Mammary epithelial cell (primary cell): ENCODE results near the gene AQP12A.
"Not testable (repeated sequence)": the region's sequence is repeated elsewhere in the genome, so short reads cannot be mapped to it uniquely, and the experiment has no call there.

Experiments used
- EZH2 ChIP-seq: IDR thresholded peaks from 2 replicates; pipeline ENCODE4 v1.6.1; 2012; ENCODE audit warnings: low read length, inconsistent platforms, borderline replicate concordance
- TF ChIP-seq, protein P1 (sequence below), 2 donors: IDR thresholded peaks in 1 of 2; conservative IDR thresholded peaks in 1 of 2; 2 replicates each; pipeline ENCODE4 v1.5.1; 2011 to 2012; ENCODE audit warnings: inconsistent platforms in 2 of 2, low read length in 2 of 2, mild to moderate bottlenecking in 2 of 2, control low read depth in 1 of 2, low read depth in 1 of 2; ENCODE audit not compliant: insufficient read depth in 1 of 2; ENCODE audit errors: extremely low read depth in 1 of 2

DNA sequence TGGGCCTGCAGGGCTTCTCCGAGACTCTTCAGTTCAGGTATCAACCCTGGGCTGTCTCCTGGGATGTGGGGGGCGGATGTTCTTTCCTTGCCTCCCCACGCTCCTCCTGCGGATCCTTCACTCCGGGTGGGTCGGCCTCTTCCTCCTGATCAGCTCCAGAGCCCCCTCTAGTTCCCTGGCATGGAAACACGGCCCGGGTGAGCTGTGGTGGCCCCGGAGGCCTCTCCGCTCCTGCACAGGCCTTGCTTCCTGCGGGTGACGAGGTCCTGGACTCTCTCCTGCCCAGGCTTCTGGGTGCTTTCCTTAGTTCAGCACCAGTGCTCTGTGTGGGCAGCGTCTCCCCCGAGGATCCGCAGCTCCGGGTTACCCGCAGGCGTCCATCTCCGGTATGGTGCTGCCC is 3.9 kb downstream of the AQP12A start:
- TF ChIP-seq, protein P1, sequence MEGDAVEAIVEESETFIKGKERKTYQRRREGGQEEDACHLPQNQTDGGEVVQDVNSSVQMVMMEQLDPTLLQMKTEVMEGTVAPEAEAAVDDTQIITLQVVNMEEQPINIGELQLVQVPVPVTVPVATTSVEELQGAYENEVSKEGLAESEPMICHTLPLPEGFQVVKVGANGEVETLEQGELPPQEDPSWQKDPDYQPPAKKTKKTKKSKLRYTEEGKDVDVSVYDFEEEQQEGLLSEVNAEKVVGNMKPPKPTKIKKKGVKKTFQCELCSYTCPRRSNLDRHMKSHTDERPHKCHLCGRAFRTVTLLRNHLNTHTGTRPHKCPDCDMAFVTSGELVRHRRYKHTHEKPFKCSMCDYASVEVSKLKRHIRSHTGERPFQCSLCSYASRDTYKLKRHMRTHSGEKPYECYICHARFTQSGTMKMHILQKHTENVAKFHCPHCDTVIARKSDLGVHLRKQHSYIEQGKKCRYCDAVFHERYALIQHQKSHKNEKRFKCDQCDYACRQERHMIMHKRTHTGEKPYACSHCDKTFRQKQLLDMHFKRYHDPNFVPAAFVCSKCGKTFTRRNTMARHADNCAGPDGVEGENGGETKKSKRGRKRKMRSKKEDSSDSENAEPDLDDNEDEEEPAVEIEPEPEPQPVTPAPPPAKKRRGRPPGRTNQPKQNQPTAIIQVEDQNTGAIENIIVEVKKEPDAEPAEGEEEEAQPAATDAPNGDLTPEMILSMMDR (conservative IDR thresholded peaks at IDR 0.05 in 1 of 2, IDR thresholded peaks at IDR 0.05 in 1 of 2; ENCODE audit: extremely low read depth in 1 of 2, insufficient read depth in 1 of 2, low read depth in 1 of 2, low read length in 2 of 2), result not testable (repeated sequence)
- TF ChIP-seq EZH2, result not testable (repeated sequence)
